Neural progenitor cell (in vitro differentiated cells): ENCODE data around the gene RHBDD1.

Source experiments
- CTCF ChIP-seq: fragments of 200-600 bp; sonication (generic); IDR thresholded peaks from 2 replicates; pipeline ENCODE4 v1.5.1; 2017; ENCODE audit warnings: antibody characterized with exemption, mild to moderate bottlenecking
- EZH2 ChIP-seq: fragments of 200-600 bp; sonication (generic); IDR thresholded peaks from 2 replicates; pipeline ENCODE4 v1.6.1; 2017; ENCODE audit warnings: antibody characterized with exemption, mild to moderate bottlenecking, moderate library complexity

- no peak for TF ChIP-seq CTCF
- TF ChIP-seq EZH2 = no peak
These were observed 4.6 kb upstream of the RHBDD1 start for GRCh38 chr2:226831266-226831665.
